ENCODE measurements around the gene AKAP10.

DNA sequence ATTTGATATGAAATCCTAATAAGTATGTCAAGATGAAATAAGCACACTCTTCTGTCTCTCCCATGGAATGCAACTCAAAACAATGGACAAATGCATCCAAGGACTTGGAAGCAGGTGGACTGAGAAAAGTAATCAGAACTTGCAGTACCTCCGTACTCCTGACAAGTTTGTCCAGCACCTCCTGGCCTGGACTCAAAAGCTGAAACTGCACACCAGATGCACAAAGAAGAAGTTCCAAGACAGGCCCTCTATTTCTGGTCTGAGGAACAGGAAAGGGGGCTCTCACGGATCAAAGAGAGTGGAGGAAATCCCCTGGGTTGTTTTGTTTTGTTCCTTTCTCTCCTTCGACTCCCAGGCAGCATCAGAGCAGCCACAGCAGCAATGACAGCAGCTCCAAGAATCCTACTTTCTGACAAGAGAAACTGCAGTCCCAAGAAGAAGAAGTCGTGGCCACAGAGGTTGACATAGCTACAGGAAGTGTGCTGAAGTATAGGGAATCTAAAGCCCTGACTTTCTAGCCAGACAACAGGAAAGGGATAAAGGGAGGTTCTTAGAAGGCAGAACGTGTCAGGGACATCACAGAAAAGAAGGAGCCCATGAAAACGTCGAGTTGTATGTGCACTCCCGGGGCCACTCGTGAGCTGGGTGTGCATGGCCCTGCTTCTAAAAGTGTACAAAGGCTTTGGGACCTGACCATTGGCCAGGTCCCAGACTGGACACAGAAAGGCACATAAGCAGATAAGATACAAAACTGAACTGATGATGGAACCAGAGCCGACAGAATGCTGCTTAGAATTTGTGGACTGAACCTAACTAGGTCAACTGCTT is 29.3 kb downstream of the AKAP10 start:
- TF ChIP-seq, protein P1, sequence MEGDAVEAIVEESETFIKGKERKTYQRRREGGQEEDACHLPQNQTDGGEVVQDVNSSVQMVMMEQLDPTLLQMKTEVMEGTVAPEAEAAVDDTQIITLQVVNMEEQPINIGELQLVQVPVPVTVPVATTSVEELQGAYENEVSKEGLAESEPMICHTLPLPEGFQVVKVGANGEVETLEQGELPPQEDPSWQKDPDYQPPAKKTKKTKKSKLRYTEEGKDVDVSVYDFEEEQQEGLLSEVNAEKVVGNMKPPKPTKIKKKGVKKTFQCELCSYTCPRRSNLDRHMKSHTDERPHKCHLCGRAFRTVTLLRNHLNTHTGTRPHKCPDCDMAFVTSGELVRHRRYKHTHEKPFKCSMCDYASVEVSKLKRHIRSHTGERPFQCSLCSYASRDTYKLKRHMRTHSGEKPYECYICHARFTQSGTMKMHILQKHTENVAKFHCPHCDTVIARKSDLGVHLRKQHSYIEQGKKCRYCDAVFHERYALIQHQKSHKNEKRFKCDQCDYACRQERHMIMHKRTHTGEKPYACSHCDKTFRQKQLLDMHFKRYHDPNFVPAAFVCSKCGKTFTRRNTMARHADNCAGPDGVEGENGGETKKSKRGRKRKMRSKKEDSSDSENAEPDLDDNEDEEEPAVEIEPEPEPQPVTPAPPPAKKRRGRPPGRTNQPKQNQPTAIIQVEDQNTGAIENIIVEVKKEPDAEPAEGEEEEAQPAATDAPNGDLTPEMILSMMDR (conservative IDR thresholded peaks at IDR 0.05; ENCODE audit: low read depth, low read length): no peak
- no peak for TF ChIP-seq EZH2 (IDR thresholded peaks at IDR 0.05; ENCODE audit: low read length, unreplicated experiment)
- no peak for TF ChIP-seq EZH2phosphoT487 (IDR thresholded peaks at IDR 0.05; ENCODE audit: borderline replicate concordance, low read length)

All from PC-3 (cell line).